B cell (primary cell): Measurements from ENCODE around the gene KTN1. TPM values are rescaled to one million over a fixed set of nuclear protein-coding genes. Genes with fewer than 3 reads are reported as not detected.

Source experiments
- ATAC-seq: fragments of 200-7000 bp; cut with Tn5 transposase; one replicate; pipeline ENCODE4 v1.10.0; 2021; ENCODE audit warnings: low read depth, mild to moderate bottlenecking, moderate number of reproducible peaks, moderate library complexity
- CTCF ChIA-PET: fragments of 350-600 bp; sonication (Branson Sonifier 250); formaldehyde crosslinking; loops from one replicate; lab custom pipeline; 2021; ENCODE audit warnings: antibody characterized with exemption, inconsistent platforms; lab: Charles Lee
- POLR2A ChIA-PET: fragments of 350-600 bp; sonication (Branson Sonifier 250); formaldehyde crosslinking; loops from one replicate; lab custom pipeline; 2021; ENCODE audit warnings: antibody characterized with exemption; lab: Charles Lee
- DNase-seq: peaks from one replicate; pipeline ENCODE4 v3.0.0; 2013
- H2AFZ ChIP-seq: 2 replicates; pipeline ENCODE4 v1.6.1; 2012; ENCODE audit warnings: mild to moderate bottlenecking, low read depth, low read length; ENCODE audit not compliant: insufficient read depth, poor library complexity, severe bottlenecking
- H3K27ac ChIP-seq, 2 donors: 1 replicate in 1 of 2; 2 replicates in 1 of 2; pipeline ENCODE4 v1.5.1; 2012 to 2013; ENCODE audit warnings: low read length in 2 of 2, mild to moderate bottlenecking in 2 of 2, moderate library complexity in 1 of 2
- H3K27me3 ChIP-seq, 4 experiments: fragments of 200-600 bp in 1 of 4; sonication (generic) in 1 of 4; replicated peaks in 1 of 4; 1 replicate in 2 of 4; 2 replicates in 2 of 4; pipeline versions ENCODE4 v1.6.1 to v1.7.0; 2013 to 2016; ENCODE audit warnings: low read length in 3 of 4, mild to moderate bottlenecking in 2 of 4, mixed read lengths in 1 of 4, moderate library complexity in 1 of 4; ENCODE audit not compliant: insufficient read depth in 4 of 4, control insufficient read depth in 3 of 4; ENCODE audit errors: control extremely low read depth in 1 of 4
- H3K36me3 ChIP-seq, 2 experiments: replicated peaks in 1 of 2; 1 replicate in 1 of 2; 2 replicates in 1 of 2; pipeline versions ENCODE4 v1.6.1 to v1.7.1; 2013; ENCODE audit warnings: low read length in 1 of 2; ENCODE audit not compliant: insufficient read depth in 2 of 2, control insufficient read depth in 1 of 2; ENCODE audit errors: control extremely low read depth in 1 of 2, extremely low read depth in 1 of 2
- H3K4me1 ChIP-seq, 2 donors: fragments of 200-600 bp in 1 of 2; sonication (generic) in 1 of 2; 1 replicate in 1 of 2; 2 replicates in 1 of 2; pipeline versions ENCODE4 v1.5.1 to v1.6.1; 2013 to 2017; ENCODE audit warnings: low read length in 2 of 2; ENCODE audit not compliant: control insufficient read depth in 2 of 2, insufficient read depth in 2 of 2
- H3K4me2 ChIP-seq: replicated peaks from 2 replicates; pipeline ENCODE3; 2012; ENCODE audit warnings: mild to moderate bottlenecking, low read depth, low read length; ENCODE audit not compliant: poor library complexity, severe bottlenecking
- H3K4me3 ChIP-seq, 5 experiments: fragments of 200-600 bp in 1 of 5; sonication (generic) in 1 of 5; 1 replicate in 3 of 5; 2 replicates in 2 of 5; pipeline versions ENCODE4 v1.5.1 to v1.7.0; 2011 to 2016; ENCODE audit warnings: low read length in 4 of 5, mild to moderate bottlenecking in 4 of 5, low read depth in 2 of 5, control low read depth in 1 of 5, moderate library complexity in 1 of 5; ENCODE audit not compliant: insufficient read depth in 1 of 5; ENCODE audit errors: control extremely low read depth in 1 of 5, extremely low read depth in 1 of 5
- H3K79me2 ChIP-seq: fragments of 200-600 bp; sonication (generic); one replicate; pipeline ENCODE4 v1.6.0; 2016; ENCODE audit warnings: low read length; ENCODE audit not compliant: control insufficient read depth, insufficient read depth
- H3K9ac ChIP-seq: fragments of 200-600 bp; sonication (generic); 2 replicates; pipeline ENCODE4 v1.6.1; 2017; ENCODE audit warnings: mild to moderate bottlenecking, low read length, moderate library complexity
- H3K9me3 ChIP-seq, 3 donors: one replicate each; pipeline versions ENCODE4 v1.6.1 to v1.7.1; 2013; ENCODE audit warnings: low read length in 2 of 3; ENCODE audit not compliant: control insufficient read depth in 2 of 3, insufficient read depth in 1 of 3; ENCODE audit errors: control extremely low read depth in 1 of 3
- H4K20me1 ChIP-seq: 2 replicates; pipeline ENCODE4 v1.6.0; 2012; ENCODE audit warnings: mild to moderate bottlenecking, low read length; ENCODE audit not compliant: insufficient read depth, control insufficient read depth, poor library complexity, severe bottlenecking
- H3K27ac Mint-ChIP-seq: one replicate; pipeline ENCODE4 v1.8.0; 2021; ENCODE audit warnings: mixed read lengths
- H3K27me3 Mint-ChIP-seq: one replicate; pipeline ENCODE4 v1.8.0; 2021; ENCODE audit warnings: mixed read lengths
- H3K4me1 Mint-ChIP-seq: one replicate; pipeline ENCODE4 v1.8.0; 2021; ENCODE audit warnings: mixed read lengths
- H3K4me3 Mint-ChIP-seq: one replicate; pipeline ENCODE4 v1.8.0; 2021; ENCODE audit warnings: mixed read lengths
- H3K9me3 Mint-ChIP-seq: one replicate; pipeline ENCODE4 v1.8.0; 2022; ENCODE audit warnings: mixed read lengths; ENCODE audit not compliant: insufficient read depth
- CTCF ChIP-seq: fragments of 200-600 bp; IDR thresholded peaks from one replicate; pipeline ENCODE4 v1.8.0; 2022; ENCODE audit warnings: antibody characterized with exemption, mild to moderate bottlenecking
- EZH2 ChIP-seq: IDR thresholded peaks from 2 replicates; pipeline ENCODE4 v1.6.1; 2012; ENCODE audit warnings: borderline replicate concordance, low read depth, mild to moderate bottlenecking, moderate library complexity, low read length; ENCODE audit not compliant: insufficient read depth, poor library complexity, severe bottlenecking
- WGBS: methylation state at CpG from one replicate; pipeline ENCODE4 v1.1.5; 2013; ENCODE audit warnings: missing lambda C conversion rate; ENCODE audit not compliant: insufficient coverage; 5-methylcytosine and 5-hydroxymethylcytosine counted together
- intact Hi-C: fragments of 100-400 bp; cut with micrococcal nuclease; formaldehyde crosslinking; loops from one replicate; pipeline ENCODE4 v1.10.0; 2022
- polyA plus RNA-seq: library from polyadenylated mRNA; depleted of rRNA; stranded (reverse); fragments of >200 nt; gene quantifications from 2 replicates; pipeline ENCODE4 v1.2.3, GENCODE V29; 2012
- total RNA-seq, 2 donors: library from RNA; stranded (reverse); fragments of 120-200 nt in 1 of 2; gene quantifications; 1 replicate in 1 of 2; 2 replicates in 1 of 2; pipeline versions ENCODE4 v1.2.3 to v1.2.4, GENCODE V29; 2013 to 2022

KTN1 gene
- total and polyA plus RNA-seq, 2 donors (not counting 1 experiment from before 2014, with no cell fraction given): 25.8 to 123 TPM

- WGBS: 80% methylated on average over 1 of the region's 4 CpGs
Measured at GRCh38 chr14:55713486-55713885, 133.5 kb downstream of the KTN1 start.

GRCh38 chr14:55715889-55716288 lies 135.9 kb downstream of the KTN1 start:
- no peak overlapping the region for H3K4me3 ChIP-seq
- H3K36me3 ChIP-seq: no peaks in the 10 kb centered on the region
- Mint-ChIP-seq H3K9me3 (no peaks in the 10 kb centered on the region), H3K4me3 (no peak overlapping the region), H3K4me1 (no peaks in the 10 kb centered on the region), H3K27ac (no peak overlapping the region), H3K27me3 (no peaks in the 10 kb centered on the region)
- H3K4me1 ChIP-seq: no peaks in the 10 kb centered on the region
- DNase-seq: no peak
- no peaks in the 10 kb centered on the region for H3K27me3 ChIP-seq
- no peak overlapping the region for H3K4me2 ChIP-seq
- ATAC-seq: no peak
- no peak overlapping the region for H3K9ac ChIP-seq
- TF ChIP-seq EZH2 (no peak), CTCF (no peak)
- no peaks in the 10 kb centered on the region for H4K20me1 ChIP-seq
- intact Hi-C loops: no loop called here
- no peak overlapping the region for H2AFZ ChIP-seq
- H3K79me2 ChIP-seq: no peaks in the 10 kb centered on the region
- H3K9me3 ChIP-seq: peaks cover 0 to 9% (median 0%) of the 10 kb centered on the region in 3 donors
- no peak overlapping the region for H3K27ac ChIP-seq
- no CpG with 5 or more reads among the region's 5 CpGs for WGBS
- ChIA-PET POLR2A (no interaction called here), CTCF (interaction anchor here (0.7 kb wide), 1 partner anchor 16 kb away, joined by 3 read pairs; no protein-coding TSS in a partner anchor)

More at GRCh38 chr14:55713486-55713885, 133.5 kb downstream of the KTN1 start:
- Mint-ChIP-seq H3K27ac (no peak overlapping the region), H3K9me3 (no peaks in the 10 kb centered on the region), H3K27me3 (no peaks in the 10 kb centered on the region), H3K4me1 (no peaks in the 10 kb centered on the region), H3K4me3 (no peak overlapping the region)
- Histone ChIP-seq H4K20me1 (no peaks in the 10 kb centered on the region), H3K27me3 (no peaks in the 10 kb centered on the region), H3K4me2 (no peak overlapping the region), H3K36me3 (no peaks in the 10 kb centered on the region), H3K9ac (no peak overlapping the region), H3K79me2 (no peaks in the 10 kb centered on the region), H3K4me3 (no peak overlapping the region), H3K27ac (no peak overlapping the region), H2AFZ (no peak overlapping the region), H3K9me3 (peaks cover 0 to 9% (median 0%) of the 10 kb centered on the region in 3 donors), H3K4me1 (no peaks in the 10 kb centered on the region)
- POLR2A ChIA-PET: no interaction called here
- intact Hi-C loops: no loop called here
- DNase-seq: no peak
- no peak for ATAC-seq
- CTCF ChIA-PET: interaction anchor here (1.0 kb wide), 1 partner anchor 18 kb away, joined by 4 read pairs; no protein-coding TSS in a partner anchor
- no peak for TF ChIP-seq CTCF
- TF ChIP-seq EZH2: no peak
